Breast epithelium (tissue), 3 donors: Measurements from ENCODE around the gene LMX1B.

Source experiments
- POLR2A ChIP-seq: fragments of 450-650 bp; IDR thresholded peaks from one replicate; pipeline ENCODE4 v1.6.1; 2016; ENCODE audit warnings: antibody characterized with exemption, mild to moderate bottlenecking, moderate library complexity
- TF ChIP-seq, protein P1 (sequence below), 3 donors: fragments of 450-650 bp; IDR thresholded peaks; one replicate each; pipeline ENCODE4 v1.5.1; 2016 to 2017; ENCODE audit warnings: antibody characterized with exemption in 3 of 3, mild to moderate bottlenecking in 3 of 3, moderate library complexity in 3 of 3

DNA sequence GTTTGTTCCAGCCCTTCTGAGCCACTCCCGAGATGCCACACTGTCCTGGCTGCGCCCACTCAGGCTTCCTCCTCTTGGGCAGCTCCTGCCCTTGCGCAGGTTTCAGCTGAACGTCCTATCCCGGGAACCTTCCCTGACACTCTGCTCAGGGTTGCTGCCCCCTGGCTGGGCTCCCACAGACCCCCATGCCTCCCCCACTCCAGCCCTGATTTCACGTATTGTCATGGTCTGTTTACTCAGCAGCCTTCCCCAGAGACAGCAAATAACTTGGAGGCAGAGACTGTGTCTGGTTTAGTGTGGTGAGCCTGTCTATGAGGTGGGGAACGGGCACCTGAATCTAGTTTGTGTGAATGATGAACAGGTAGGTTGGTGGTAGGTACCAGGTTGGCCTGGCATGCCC, 40.4 kb downstream of the LMX1B start:
- TF ChIP-seq, protein P1, sequence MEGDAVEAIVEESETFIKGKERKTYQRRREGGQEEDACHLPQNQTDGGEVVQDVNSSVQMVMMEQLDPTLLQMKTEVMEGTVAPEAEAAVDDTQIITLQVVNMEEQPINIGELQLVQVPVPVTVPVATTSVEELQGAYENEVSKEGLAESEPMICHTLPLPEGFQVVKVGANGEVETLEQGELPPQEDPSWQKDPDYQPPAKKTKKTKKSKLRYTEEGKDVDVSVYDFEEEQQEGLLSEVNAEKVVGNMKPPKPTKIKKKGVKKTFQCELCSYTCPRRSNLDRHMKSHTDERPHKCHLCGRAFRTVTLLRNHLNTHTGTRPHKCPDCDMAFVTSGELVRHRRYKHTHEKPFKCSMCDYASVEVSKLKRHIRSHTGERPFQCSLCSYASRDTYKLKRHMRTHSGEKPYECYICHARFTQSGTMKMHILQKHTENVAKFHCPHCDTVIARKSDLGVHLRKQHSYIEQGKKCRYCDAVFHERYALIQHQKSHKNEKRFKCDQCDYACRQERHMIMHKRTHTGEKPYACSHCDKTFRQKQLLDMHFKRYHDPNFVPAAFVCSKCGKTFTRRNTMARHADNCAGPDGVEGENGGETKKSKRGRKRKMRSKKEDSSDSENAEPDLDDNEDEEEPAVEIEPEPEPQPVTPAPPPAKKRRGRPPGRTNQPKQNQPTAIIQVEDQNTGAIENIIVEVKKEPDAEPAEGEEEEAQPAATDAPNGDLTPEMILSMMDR (IDR thresholded peaks at IDR 0.05): no peak
- TF ChIP-seq POLR2A: no peak
